IMR-90 (cell line): ENCODE measurements around the gene ERCC3. TPM values are rescaled to one million over a fixed set of nuclear protein-coding genes. Genes with fewer than 3 reads are reported as not detected.

Experiments
- microRNA-seq, 2 experiments: library from miRNA; stranded (forward) in 1 of 2; unstranded in 1 of 2; fragments of 10-50 nt in 1 of 2; fragments of <30 nt in 1 of 2; gene quantifications in 1 of 2; microRNA quantifications in 1 of 2; one replicate each; pipeline versions ENCODE3 to v1.1.0; 2013 to 2020; ENCODE audit not compliant: insufficient read depth in 1 of 2, insufficient read length in 1 of 2, unreplicated experiment in 1 of 2
- polyA plus RNA-seq, 3 experiments: library from polyadenylated mRNA; depleted of rRNA; stranded (reverse); fragments of >200 nt; gene quantifications; 2 replicates each; pipeline ENCODE4 v1.2.3, GENCODE V29; 2012; ENCODE audit warnings: low replicate concordance in 1 of 3
- small RNA-seq, 5 experiments: library from RNA; depleted of rRNA; stranded (forward); fragments of <200 nt; gene quantifications; one replicate each; pipeline ENCODE3, GENCODE V24; 2012
- total RNA-seq: library from RNA; depleted of rRNA; stranded (reverse); fragments of >200 nt; gene quantifications from 2 replicates; pipeline ENCODE4 v1.2.3, GENCODE V29; 2012; rRNA removed

Gene ERCC3
- total and polyA plus RNA-seq, 2 of the 4 experiments (the other 2 are of a cell fraction): 43.2 to 52.0 TPM

Small RNAs within 50 kb of the gene (microRNA-seq; reads per million reads assigned to microRNA genes)
- not detected for gene RNU6-1147P (ENCODE audit: insufficient read depth, insufficient read length)

Small RNAs within 50 kb of the gene (small RNA-seq; reads per million reads assigned to genes)
- 4.1 to 139 (median 6.0) reads per million in 5 experiments for gene RNU6-1147P

Other genes starting within 250 kb of the ERCC3 start
- gene BIN1, start 187.0 kb downstream of the ERCC3 start, total RNA-seq: 18.1 and 19.7 TPM in 2 replicates
- 25.7 and 26.4 TPM in 2 replicates for gene BIN1, start 187.0 kb downstream of the ERCC3 start, polyA plus RNA-seq (2012; rRNA removed)
- gene CYP27C1, start 73.8 kb downstream of the ERCC3 start, total RNA-seq: not detected in 2 replicates
- gene CYP27C1, start 73.8 kb downstream of the ERCC3 start, polyA plus RNA-seq (2012; rRNA removed): not detected in 2 replicates
- gene MAP3K2, start 93.8 kb upstream of the ERCC3 start, total RNA-seq: 30.8 and 31.9 TPM in 2 replicates
- 6.2 and 6.5 TPM in 2 replicates for gene MAP3K2, start 93.8 kb upstream of the ERCC3 start, polyA plus RNA-seq (2012; rRNA removed)
- 0.28 TPM in 1 of 2 replicates, not detected in the other for gene PROC, start 124.3 kb upstream of the ERCC3 start, total RNA-seq
- 0.07 TPM in 1 of 2 replicates, not detected in the other for gene PROC, start 124.3 kb upstream of the ERCC3 start, polyA plus RNA-seq (2012; rRNA removed)
- gene IWS1, start 232.3 kb upstream of the ERCC3 start, total RNA-seq: 50.0 and 52.5 TPM in 2 replicates
- gene IWS1, start 232.3 kb upstream of the ERCC3 start, polyA plus RNA-seq (2012; rRNA removed): 31.0 and 31.5 TPM in 2 replicates
- gene MYO7B, start 241.5 kb upstream of the ERCC3 start, total RNA-seq: 0.18 and 0.28 TPM in 2 replicates
- 0.46 and 0.55 TPM in 2 replicates for gene MYO7B, start 241.5 kb upstream of the ERCC3 start, polyA plus RNA-seq (2012; rRNA removed)